ENCODE results near the gene SLC2A4.

- TF ChIP-seq POLR2AphosphoS5 (IDR thresholded peaks at IDR 0.05; ENCODE audit: low read depth), result peak; percentile 83
- peak in 1 of 2 experiments; percentile 34; a peak in 2 of 4 replicates for TF ChIP-seq CTCF (conservative IDR thresholded peaks at IDR 0.05; ENCODE audit: low read depth in 2 of 2)
Measured at GRCh38 chr17:7242717-7243452, 38.6 kb upstream of the SLC2A4 start.

All from GM23338 (cell line).